Activated naive CD4-positive, alpha-beta T cell treated with Interleukin-2 at 50 U/mL for 16 hours (primary cell): ENCODE data around the gene PRMT7.

ENCODE experiments used
- DNase-seq: peaks from one replicate; pipeline ENCODE4 v3.0.0-alpha.2; 2020

PRMT7 gene

DNA sequence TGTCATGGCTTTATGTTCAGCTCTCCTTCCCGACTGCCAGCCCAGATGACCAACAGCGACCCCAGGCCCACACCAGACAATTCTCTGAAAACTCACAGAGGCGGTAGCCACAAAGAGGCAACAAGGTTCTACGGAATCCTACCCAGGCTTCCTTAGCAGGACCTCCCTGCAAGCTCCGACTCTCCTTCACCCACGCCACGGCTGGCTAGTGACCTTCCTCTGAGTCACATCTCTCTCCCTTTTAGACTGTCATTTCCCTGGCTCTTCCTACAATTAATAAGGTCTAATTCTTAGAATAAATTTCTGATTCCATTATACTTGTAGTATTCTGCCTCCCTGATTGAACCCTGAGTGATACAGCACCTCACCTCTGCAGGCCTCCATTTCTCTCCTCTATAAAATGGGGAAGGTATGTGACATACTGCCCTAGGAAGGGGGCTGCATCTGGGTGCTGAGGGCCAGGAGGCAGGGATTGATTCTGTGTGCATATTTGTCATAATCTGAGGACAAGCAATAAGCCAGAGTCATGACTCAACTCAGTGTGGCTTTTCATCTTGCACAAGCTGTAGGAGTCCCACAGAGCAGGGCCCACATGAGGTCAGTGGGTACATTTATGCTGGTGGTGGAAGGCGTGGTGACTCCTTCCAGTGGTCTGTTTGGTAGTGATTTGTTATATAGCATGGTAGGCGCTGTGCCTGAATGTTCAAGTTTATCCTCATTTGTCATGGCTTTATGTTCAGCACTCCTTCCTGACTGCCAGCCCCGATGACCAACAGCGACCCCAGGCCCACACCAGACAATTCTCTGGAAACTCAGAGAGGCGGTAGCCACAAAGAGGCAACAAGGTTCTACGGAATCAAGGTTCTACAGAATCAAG is 91.3 kb downstream of the PRMT7 start:
- DNase-seq, result no peak

DNA sequence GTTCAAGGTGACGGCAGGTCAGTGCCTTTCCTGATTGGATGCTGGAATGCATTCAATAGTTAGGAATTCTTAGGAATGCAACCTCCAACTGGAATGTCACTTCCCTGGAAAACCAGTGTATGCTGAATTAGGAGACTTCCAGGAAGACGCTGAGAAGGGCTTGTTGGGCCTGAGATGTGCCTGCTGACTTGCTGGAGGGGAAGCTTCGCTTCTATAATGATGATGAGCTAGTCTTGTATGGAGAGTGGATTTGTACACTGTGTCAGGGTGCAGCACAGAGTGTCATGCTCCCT is 91.9 kb downstream of the PRMT7 start:
- no peak for DNase-seq

DNA sequence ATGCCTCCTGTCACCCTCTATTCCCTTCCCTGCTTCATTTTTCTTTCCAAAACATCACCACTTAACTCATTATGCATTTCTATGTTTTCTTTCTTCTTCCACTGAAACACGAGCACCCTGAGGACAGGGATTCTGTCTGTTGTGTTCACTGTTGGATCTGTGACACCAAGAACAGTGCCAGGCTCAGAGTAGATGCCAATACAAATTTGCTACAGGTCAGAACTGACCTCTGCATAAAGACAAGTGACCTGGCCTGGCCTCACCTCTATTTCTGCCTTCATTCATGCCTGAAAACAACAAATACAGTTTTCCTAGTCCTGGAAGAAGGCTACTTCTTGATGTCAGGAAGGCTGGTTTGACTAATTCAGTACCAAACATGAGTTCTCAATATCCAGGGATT is 92.4 kb downstream of the PRMT7 start:
- DNase-seq, result no peak

DNA sequence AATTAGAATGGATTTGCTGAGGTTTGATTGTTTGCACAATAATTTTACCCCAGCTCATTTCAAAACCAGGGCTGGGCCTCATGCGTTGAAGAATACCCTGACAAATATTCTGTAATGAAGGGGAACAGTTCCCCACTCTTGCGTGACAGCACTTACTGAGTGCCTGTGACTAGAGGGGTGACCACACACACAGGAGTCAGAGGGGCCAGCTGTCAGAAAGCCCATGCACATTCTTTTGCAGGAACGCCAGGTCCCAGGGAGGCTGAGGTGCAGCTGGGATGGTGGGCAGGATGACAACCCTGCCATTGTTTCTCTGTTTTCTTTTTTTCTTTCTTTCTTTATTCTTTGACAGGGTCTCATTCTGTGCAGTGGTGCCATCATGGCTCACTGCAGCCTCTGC is 92.9 kb downstream of the PRMT7 start:
- DNase-seq, result no peak

DNA sequence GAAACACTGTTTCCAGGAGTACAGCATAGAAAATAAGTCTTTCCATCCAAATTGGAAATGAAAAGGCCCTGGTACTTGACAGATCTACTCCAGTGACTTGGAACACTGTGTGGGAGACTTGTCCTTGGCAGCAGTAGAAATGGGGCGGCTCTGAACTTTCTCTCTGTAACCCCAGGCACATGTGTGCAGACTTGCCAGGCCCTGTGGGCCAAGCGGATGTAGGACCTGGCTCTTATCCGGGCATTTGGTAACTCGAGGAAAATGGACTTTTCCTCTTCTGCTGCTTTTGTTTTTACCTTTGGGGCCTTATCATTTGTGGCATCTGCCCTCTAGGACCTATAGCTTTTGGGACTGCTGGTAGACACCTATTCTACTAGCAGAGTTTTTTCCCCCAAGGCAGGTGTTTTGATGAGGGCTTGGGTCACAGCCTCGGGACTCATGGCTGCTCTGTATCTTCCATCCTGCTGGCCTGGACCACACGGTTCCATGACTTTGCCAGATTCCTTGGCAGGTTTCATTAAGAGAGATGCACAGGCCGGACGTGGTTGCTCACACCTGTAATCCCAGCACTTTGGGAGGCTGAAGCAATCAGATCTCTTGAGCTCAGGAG is 94.0 kb downstream of the PRMT7 start:
- no peak for DNase-seq

DNA sequence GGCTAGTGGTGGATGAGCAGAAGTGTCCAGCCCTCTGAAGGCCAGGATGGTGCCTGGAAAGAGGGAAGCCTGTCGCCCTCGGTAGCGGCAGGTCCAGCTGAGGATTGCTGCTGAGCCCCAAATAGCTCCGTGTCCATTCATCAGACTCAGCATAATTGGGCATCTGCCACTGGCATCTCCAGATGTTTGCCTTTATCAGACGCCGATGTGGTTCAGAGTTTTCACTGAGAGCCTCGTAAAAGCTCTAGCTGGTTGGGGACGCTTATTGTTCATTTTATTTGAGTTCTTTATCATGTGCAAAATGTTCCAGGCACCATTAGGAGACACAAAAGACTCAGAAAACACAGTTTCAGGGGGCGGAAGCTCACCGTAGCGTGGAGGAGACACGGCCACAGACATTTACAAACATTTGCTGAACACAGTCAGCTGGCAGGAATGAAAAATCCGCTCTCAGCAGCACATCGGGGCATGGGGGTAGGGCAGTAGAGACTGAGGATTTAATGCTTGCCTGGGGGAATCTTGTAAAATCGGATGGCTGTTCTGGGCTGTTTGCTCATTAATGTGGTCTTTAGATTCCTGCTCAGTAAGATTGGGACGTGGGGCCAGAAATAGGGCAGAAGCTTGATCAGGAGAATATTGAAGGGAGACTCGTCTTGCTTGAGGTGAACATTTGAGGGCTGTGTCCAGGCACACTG is 95.8 kb downstream of the PRMT7 start:
- DNase-seq, result no peak
